Measurements from ENCODE around the gene TBC1D10B.
A peak's percentile ranks its signal among the peaks of the same experiment; 100 is the strongest.

The TBC1D10B gene

DNA sequence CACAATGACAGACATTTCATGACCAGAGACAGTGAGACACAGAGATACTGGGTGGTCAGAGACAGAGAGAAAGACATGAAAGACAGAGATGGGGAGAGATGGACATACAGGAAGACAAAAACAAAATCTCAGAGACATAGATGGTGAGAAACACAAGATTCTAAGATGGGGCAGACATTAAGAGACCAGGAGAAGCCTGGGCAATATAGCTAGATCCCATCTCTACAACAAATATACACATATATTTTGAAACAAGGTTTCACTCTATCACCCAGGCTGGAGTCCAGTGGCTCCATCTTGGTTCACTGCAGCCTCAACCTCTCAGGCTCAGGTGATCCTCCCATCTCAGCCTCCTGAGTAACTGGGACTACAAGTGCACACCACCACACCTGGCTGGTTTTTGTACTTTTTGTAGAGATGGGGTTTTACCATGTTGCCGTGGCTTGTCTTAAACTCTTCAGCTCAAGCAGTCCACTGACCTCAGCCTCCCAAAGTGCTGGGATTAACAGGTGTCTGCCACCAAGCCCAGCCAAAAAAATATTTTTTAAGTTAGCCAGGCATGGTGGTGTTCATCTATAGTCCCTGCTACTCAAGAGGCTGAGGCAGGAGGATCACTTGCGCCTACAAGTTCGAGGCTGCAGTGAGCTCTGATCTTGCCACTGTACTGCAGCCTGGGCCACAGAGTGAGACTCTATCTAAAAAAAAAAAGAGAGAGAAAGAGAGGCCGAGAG lies 9.9 kb upstream of the TBC1D10B start:
- Histone ChIP-seq H3K9me3 (ENCODE audit: control insufficient read depth in 2 of 2, low read length in 2 of 2) (no peaks in the 10 kb centered on the region), H3K27ac (ENCODE audit: low read depth in 2 of 2, low read length in 2 of 2) (no peak overlapping the region), H3K9ac (ENCODE audit: low read depth in 1 of 2, low read length in 2 of 2) (no peak overlapping the region), H3K4me1 (ENCODE audit: control insufficient read depth in 2 of 2, insufficient read depth in 2 of 2, low read length in 2 of 2) (peaks cover 16% of the 10 kb centered on the region in 2 donors), H3K4me3 (ENCODE audit: low read length in 2 of 2) (no peak overlapping the region), H3K36me3 (ENCODE audit: control insufficient read depth in 2 of 2, insufficient read depth in 2 of 2, low read length in 2 of 2) (no peaks in the 10 kb centered on the region), H3K27me3 (ENCODE audit: control insufficient read depth in 2 of 2, insufficient read depth in 2 of 2, low read length in 2 of 2) (no peaks in the 10 kb centered on the region)

DNA sequence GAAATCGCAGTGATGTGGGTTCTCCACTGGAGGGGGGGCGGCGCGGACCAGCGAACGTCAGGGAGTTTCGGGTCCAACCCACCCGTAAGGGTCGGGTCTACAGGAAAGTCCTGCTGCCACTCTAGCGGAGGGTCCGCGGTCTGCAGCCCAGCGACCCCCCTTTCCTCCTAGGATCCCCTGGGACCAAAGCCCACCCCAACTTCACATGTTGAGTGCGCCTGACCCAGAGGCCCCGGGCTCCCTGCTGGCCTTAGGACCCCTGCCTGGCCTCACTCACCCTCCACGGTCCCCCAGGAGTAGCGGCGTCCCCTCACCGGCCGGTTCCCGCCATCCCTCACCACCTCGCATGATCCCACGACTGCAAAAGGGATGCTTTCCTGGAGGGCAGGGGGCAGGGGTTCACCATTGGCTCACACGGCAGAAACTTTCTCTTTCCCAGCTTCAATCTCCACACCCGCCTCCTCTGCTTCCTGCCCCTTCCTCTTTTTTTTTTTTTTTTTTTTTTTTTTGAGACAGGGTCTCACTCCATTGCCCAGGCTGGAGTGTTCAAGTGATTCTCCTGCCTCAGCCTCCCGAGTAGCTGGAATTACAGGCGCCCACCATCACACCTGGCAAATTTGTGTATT lies 9.0 kb upstream of the TBC1D10B start:
- H3K27ac ChIP-seq (ENCODE audit: low read depth in 2 of 2, low read length in 2 of 2), result peak overlapping the region; percentile 99 to 100
- H3K4me3 ChIP-seq (ENCODE audit: low read length in 2 of 2), result peak overlapping the region; percentile 83 to 92
- H3K4me1 ChIP-seq (ENCODE audit: control insufficient read depth in 2 of 2, insufficient read depth in 2 of 2, low read length in 2 of 2), result peaks cover 16% of the 10 kb centered on the region in 2 donors
- peak overlapping the region; percentile 61 to 93 for H3K9ac ChIP-seq (ENCODE audit: low read depth in 1 of 2, low read length in 2 of 2)
- no peaks in the 10 kb centered on the region for H3K27me3 ChIP-seq (ENCODE audit: control insufficient read depth in 2 of 2, insufficient read depth in 2 of 2, low read length in 2 of 2)
- no peaks in the 10 kb centered on the region for H3K9me3 ChIP-seq (ENCODE audit: control insufficient read depth in 2 of 2, low read length in 2 of 2)
- no peaks in the 10 kb centered on the region for H3K36me3 ChIP-seq (ENCODE audit: control insufficient read depth in 2 of 2, insufficient read depth in 2 of 2, low read length in 2 of 2)

- Histone ChIP-seq H3K4me3 (ENCODE audit: low read length in 2 of 2) (peak overlapping the region; percentile 83 to 92), H3K9me3 (ENCODE audit: control insufficient read depth in 2 of 2, low read length in 2 of 2) (no peaks in the 10 kb centered on the region), H3K4me1 (ENCODE audit: control insufficient read depth in 2 of 2, insufficient read depth in 2 of 2, low read length in 2 of 2) (peaks cover 16% of the 10 kb centered on the region in 2 donors), H3K36me3 (ENCODE audit: control insufficient read depth in 2 of 2, insufficient read depth in 2 of 2, low read length in 2 of 2) (no peaks in the 10 kb centered on the region), H3K27me3 (ENCODE audit: control insufficient read depth in 2 of 2, insufficient read depth in 2 of 2, low read length in 2 of 2) (no peaks in the 10 kb centered on the region), H3K9ac (ENCODE audit: low read depth in 1 of 2, low read length in 2 of 2) (peak overlapping the region; percentile 86 to 94), H3K27ac (ENCODE audit: low read depth in 2 of 2, low read length in 2 of 2) (peak overlapping the region; percentile 100)
These were observed 8.2 kb upstream of the TBC1D10B start for GRCh38 chr16:30378236-30379157.

DNA sequence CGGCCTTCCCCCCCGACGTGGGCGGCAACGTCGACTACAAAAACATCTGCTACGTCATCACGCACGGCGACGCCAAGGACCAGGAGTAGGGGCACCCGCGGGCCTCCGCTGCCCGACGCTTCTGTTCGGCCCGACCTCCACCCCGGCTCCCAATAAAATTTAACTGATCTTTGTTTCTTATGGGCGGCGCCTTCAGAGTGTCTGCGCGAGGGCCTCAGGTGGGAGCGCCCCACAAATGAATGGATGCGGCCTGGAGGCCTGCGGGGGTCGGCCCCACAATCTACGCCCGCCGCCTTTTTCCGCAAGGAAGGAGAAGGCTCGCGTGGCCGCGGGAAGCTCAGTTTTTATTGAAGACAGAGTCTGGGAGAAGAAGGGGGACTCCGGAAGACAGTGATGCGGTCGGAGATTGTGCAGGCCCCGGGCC lies 7.5 kb upstream of the TBC1D10B start:
- Histone ChIP-seq H3K4me1 (ENCODE audit: control insufficient read depth in 2 of 2, insufficient read depth in 2 of 2, low read length in 2 of 2) (peaks cover 16% of the 10 kb centered on the region in 2 donors), H3K27ac (ENCODE audit: low read depth in 2 of 2, low read length in 2 of 2) (peak overlapping the region; percentile 100), H3K9ac (ENCODE audit: low read depth in 1 of 2, low read length in 2 of 2) (peak overlapping the region; percentile 92 to 94), H3K36me3 (ENCODE audit: control insufficient read depth in 2 of 2, insufficient read depth in 2 of 2, low read length in 2 of 2) (no peaks in the 10 kb centered on the region), H3K4me3 (ENCODE audit: low read length in 2 of 2) (peak overlapping the region; percentile 77 to 82), H3K27me3 (ENCODE audit: control insufficient read depth in 2 of 2, insufficient read depth in 2 of 2, low read length in 2 of 2) (no peaks in the 10 kb centered on the region), H3K9me3 (ENCODE audit: control insufficient read depth in 2 of 2, low read length in 2 of 2) (no peaks in the 10 kb centered on the region)

DNA sequence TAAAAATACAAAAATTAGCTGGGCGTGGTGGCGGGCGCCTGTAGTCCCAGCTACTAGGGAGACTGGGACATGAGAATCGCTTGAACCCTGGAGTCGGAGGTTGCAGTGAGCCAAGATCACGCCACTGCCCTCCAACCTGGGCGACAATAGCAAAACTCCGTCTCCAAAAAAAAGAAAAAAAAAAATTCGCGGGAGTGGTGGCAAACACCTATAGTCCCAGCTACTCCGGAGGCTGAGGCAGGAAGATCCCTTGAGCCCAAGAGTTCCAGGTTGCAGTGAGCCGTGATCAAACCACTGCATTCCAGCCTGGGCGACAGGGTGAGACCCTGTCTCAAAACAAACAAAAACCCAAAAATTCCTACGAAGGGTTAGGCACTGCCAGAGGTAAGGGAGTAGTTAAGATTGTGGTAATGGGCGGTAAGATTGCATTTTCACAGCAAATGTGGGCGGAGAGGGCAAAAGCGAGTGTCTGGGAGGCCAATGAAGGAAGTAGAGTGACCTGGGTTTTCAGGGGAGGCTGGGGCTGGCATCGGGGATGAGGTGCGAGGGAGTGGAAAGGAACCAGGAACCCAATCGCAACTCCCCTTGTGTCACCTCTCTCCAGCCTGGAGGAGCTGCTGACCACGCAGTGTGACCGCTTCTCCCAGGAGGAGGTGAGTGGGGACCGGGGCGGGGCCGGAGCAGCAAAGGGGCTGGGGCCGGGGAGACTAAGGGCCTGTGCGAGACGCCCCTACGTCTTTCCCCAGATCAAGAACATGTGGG lies 6.9 kb upstream of the TBC1D10B start:
- peaks cover 16% of the 10 kb centered on the region in 2 donors for H3K4me1 ChIP-seq (ENCODE audit: control insufficient read depth in 2 of 2, insufficient read depth in 2 of 2, low read length in 2 of 2)
- H3K27me3 ChIP-seq (ENCODE audit: control insufficient read depth in 2 of 2, insufficient read depth in 2 of 2, low read length in 2 of 2), result no peaks in the 10 kb centered on the region
- H3K9ac ChIP-seq (ENCODE audit: low read depth in 1 of 2, low read length in 2 of 2), result peak overlapping the region; percentile 92 to 94
- peak overlapping the region; percentile 100 for H3K27ac ChIP-seq (ENCODE audit: low read depth in 2 of 2, low read length in 2 of 2)
- no peaks in the 10 kb centered on the region for H3K9me3 ChIP-seq (ENCODE audit: control insufficient read depth in 2 of 2, low read length in 2 of 2)
- H3K36me3 ChIP-seq (ENCODE audit: control insufficient read depth in 2 of 2, insufficient read depth in 2 of 2, low read length in 2 of 2), result no peaks in the 10 kb centered on the region
- H3K4me3 ChIP-seq (ENCODE audit: low read length in 2 of 2), result peak overlapping the region; percentile 77 to 82

- Histone ChIP-seq H3K9me3 (ENCODE audit: control insufficient read depth in 2 of 2, low read length in 2 of 2) (no peaks in the 10 kb centered on the region), H3K36me3 (ENCODE audit: control insufficient read depth in 2 of 2, insufficient read depth in 2 of 2, low read length in 2 of 2) (no peaks in the 10 kb centered on the region), H3K4me3 (ENCODE audit: low read length in 2 of 2) (no peak overlapping the region), H3K9ac (ENCODE audit: low read depth in 1 of 2, low read length in 2 of 2) (no peak overlapping the region), H3K27ac (ENCODE audit: low read depth in 2 of 2, low read length in 2 of 2) (no peak overlapping the region), H3K27me3 (ENCODE audit: control insufficient read depth in 2 of 2, insufficient read depth in 2 of 2, low read length in 2 of 2) (no peaks in the 10 kb centered on the region), H3K4me1 (ENCODE audit: control insufficient read depth in 2 of 2, insufficient read depth in 2 of 2, low read length in 2 of 2) (peaks cover 16 to 18% of the 10 kb centered on the region in 2 donors)
These were observed 6.2 kb upstream of the TBC1D10B start for GRCh38 chr16:30376461-30376902.

DNA sequence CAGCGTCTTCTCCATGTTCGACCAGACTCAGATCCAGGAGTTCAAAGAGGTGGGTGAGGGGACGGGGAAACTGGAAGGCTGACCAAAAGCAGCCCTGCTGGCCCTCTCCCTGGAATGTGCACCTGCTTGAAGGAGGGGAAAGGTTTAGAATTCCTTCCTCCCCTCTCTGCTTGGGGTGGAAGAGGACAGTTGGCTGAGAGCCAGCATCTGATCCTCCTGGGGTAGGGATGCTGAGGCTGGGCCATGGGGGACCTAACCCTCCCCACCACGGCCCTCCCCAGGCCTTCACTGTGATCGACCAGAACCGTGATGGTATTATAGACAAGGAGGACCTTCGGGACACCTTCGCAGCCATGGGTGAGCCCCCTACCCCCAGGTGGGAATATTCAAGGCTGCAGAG lies 5.6 kb upstream of the TBC1D10B start:
- Histone ChIP-seq H3K27ac (ENCODE audit: low read depth in 2 of 2, low read length in 2 of 2) (no peak overlapping the region), H3K4me3 (ENCODE audit: low read length in 2 of 2) (no peak overlapping the region), H3K4me1 (ENCODE audit: control insufficient read depth in 2 of 2, insufficient read depth in 2 of 2, low read length in 2 of 2) (peaks cover 18 to 23% of the 10 kb centered on the region in 2 donors), H3K36me3 (ENCODE audit: control insufficient read depth in 2 of 2, insufficient read depth in 2 of 2, low read length in 2 of 2) (no peaks in the 10 kb centered on the region), H3K9me3 (ENCODE audit: control insufficient read depth in 2 of 2, low read length in 2 of 2) (no peaks in the 10 kb centered on the region), H3K9ac (ENCODE audit: low read depth in 1 of 2, low read length in 2 of 2) (no peak overlapping the region), H3K27me3 (ENCODE audit: control insufficient read depth in 2 of 2, insufficient read depth in 2 of 2, low read length in 2 of 2) (no peaks in the 10 kb centered on the region)

- Histone ChIP-seq H3K4me1 (ENCODE audit: control insufficient read depth in 2 of 2, insufficient read depth in 2 of 2, low read length in 2 of 2) (peaks cover 19 to 21% of the 10 kb centered on the region in 2 donors), H3K27ac (ENCODE audit: low read depth in 2 of 2, low read length in 2 of 2) (no peak within 1 kb of the TSS), H3K27me3 (ENCODE audit: control insufficient read depth in 2 of 2, insufficient read depth in 2 of 2, low read length in 2 of 2) (no peaks in the 10 kb centered on the region), H3K4me3 (ENCODE audit: low read length in 2 of 2) (no peak within 1 kb of the TSS), H3K9ac (ENCODE audit: low read depth in 1 of 2, low read length in 2 of 2) (no peak within 1 kb of the TSS), H3K9me3 (ENCODE audit: control insufficient read depth in 2 of 2, low read length in 2 of 2) (no peaks in the 10 kb centered on the region), H3K36me3 (ENCODE audit: control insufficient read depth in 2 of 2, insufficient read depth in 2 of 2, low read length in 2 of 2) (no peaks in the 10 kb centered on the region)
These were observed 4.2 kb upstream of the TBC1D10B start, which contains the start of gene MYL11 for GRCh38 chr16:30374538-30374937. Gene MYL11, plus strand, starts transcription at chr16:30374802. Its CDS starts 56 bp downstream, at chr16:30374858.

DNA sequence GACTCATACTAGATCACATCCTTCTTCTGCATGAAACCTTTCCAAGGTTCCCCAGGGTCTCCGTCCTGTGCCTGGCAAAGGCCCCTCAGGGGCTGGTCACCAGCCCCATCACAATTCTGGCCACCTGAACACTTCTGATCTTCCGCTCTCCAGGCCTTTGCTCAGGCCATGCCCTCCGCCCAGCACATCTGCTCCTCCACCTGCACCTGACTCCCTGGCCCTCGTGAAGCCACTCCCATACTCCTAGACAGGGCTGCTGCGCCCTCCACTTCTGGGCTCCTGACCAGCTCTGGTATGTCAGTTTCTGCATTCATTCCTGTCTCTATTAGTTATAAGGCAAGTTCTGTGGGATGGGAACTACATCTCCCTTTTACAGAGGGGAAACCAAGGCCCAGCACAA lies 2.4 kb upstream of the TBC1D10B start:
- H3K27ac ChIP-seq (ENCODE audit: low read depth in 2 of 2, low read length in 2 of 2), result no peak overlapping the region
- no peak overlapping the region for H3K4me3 ChIP-seq (ENCODE audit: low read length in 2 of 2)
- peaks cover 23 to 27% of the 10 kb centered on the region in 2 donors for H3K4me1 ChIP-seq (ENCODE audit: control insufficient read depth in 2 of 2, insufficient read depth in 2 of 2, low read length in 2 of 2)
- H3K9me3 ChIP-seq (ENCODE audit: control insufficient read depth in 2 of 2, low read length in 2 of 2), result no peaks in the 10 kb centered on the region
- no peak overlapping the region for H3K9ac ChIP-seq (ENCODE audit: low read depth in 1 of 2, low read length in 2 of 2)
- H3K27me3 ChIP-seq (ENCODE audit: control insufficient read depth in 2 of 2, insufficient read depth in 2 of 2, low read length in 2 of 2), result no peaks in the 10 kb centered on the region
- no peaks in the 10 kb centered on the region for H3K36me3 ChIP-seq (ENCODE audit: control insufficient read depth in 2 of 2, insufficient read depth in 2 of 2, low read length in 2 of 2)
